GM12878 (cell line): ENCODE results near the gene PCDHB7. TPM values are rescaled to one million over a fixed set of nuclear protein-coding genes. Genes with fewer than 3 reads are reported as not detected.
"Not testable (repeated sequence)": the region's sequence is repeated elsewhere in the genome, so short reads cannot be mapped to it uniquely, and the experiment has no call there.

ENCODE experiments used
- ATAC-seq: fragments of 200-7000 bp; cut with Tn5 transposase; 3 replicates; pipeline ENCODE4 v1.9.1; 2020; ENCODE audit warnings: mild to moderate bottlenecking, moderate library complexity
- BruUV-seq: library from RNA; stranded (reverse); fragments of 400-500 nt; replicated peaks from 2 replicates; lab custom pipeline; 2021; lab: Mats Ljungman, UMichigan
- CTCF ChIA-PET: fragments of 300-600 bp; sonication (Branson Sonifier 250); formaldehyde crosslinking; extraction: SDS; loops from one replicate; lab custom pipeline; 2021; ENCODE audit warnings: inconsistent platforms; lab: Yijun Ruan, JAX
- POLR2A ChIA-PET: fragments of 350-600 bp; formaldehyde crosslinking; extraction: SDS; loops from one replicate; lab custom pipeline; 2021; ENCODE audit warnings: inconsistent platforms; lab: Charles Lee
- RAD21 ChIA-PET: fragments of 300-600 bp; sonication (Branson Sonifier 250); formaldehyde crosslinking; loops from one replicate; lab custom pipeline; 2023; ENCODE audit warnings: antibody characterized with exemption; ENCODE audit not compliant: unreplicated experiment; lab: Charles Lee
- SMC1A ChIA-PET: fragments of 300-600 bp; sonication (Branson Sonifier 250); formaldehyde crosslinking; loops from one replicate; lab custom pipeline; 2023; ENCODE audit not compliant: unreplicated experiment, uncharacterized antibody; lab: Charles Lee
- DNase-seq: peaks from one replicate; pipeline ENCODE4 v3.0.0-alpha.2; 2011; ENCODE audit warnings: low read depth, low spot score
- FAIRE-seq: peaks from 3 replicates; lab custom pipeline; 2011; peaks lifted over from hg19 to GRCh38; lab: Jason Lieb, UNC
- H2AFZ ChIP-seq: 2 replicates; pipeline ENCODE4 v1.6.0; 2011; ENCODE audit warnings: low read depth, low read length, control low read depth; ENCODE audit not compliant: control insufficient read depth
- H3K27ac ChIP-seq: 2 replicates; pipeline ENCODE4 v1.5.1; 2011; ENCODE audit warnings: control low read depth; ENCODE audit not compliant: control insufficient read depth, insufficient read depth
- H3K27me3 ChIP-seq, 2 experiments: replicated peaks in 1 of 2; 2 replicates each; pipeline versions ENCODE4 v1.6.0 to v1.6.1; 2011; ENCODE audit warnings: low read length in 1 of 2; ENCODE audit not compliant: control insufficient read depth in 2 of 2, insufficient read depth in 2 of 2
- H3K36me3 ChIP-seq, 2 experiments: 2 replicates each; pipeline ENCODE4 v1.5.1; 2011; ENCODE audit warnings: low read length in 1 of 2; ENCODE audit not compliant: control insufficient read depth in 2 of 2, insufficient read depth in 2 of 2
- H3K4me1 ChIP-seq: 2 replicates; pipeline ENCODE4 v1.6.1; 2011; ENCODE audit warnings: mild to moderate bottlenecking, low read length, moderate library complexity, mixed read lengths; ENCODE audit not compliant: control insufficient read depth, insufficient read depth
- H3K4me2 ChIP-seq: 2 replicates; pipeline ENCODE4 v1.6.0; 2011; ENCODE audit warnings: control low read depth; ENCODE audit not compliant: control insufficient read depth, insufficient read depth
- H3K4me3 ChIP-seq: fragments of 200-600 bp; sonication (generic); 2 replicates; pipeline ENCODE4 v1.5.1; 2016
- H3K79me2 ChIP-seq: 2 replicates; pipeline ENCODE4 v1.6.0; 2011; ENCODE audit warnings: low read length; ENCODE audit not compliant: control insufficient read depth, insufficient read depth
- H3K9ac ChIP-seq: 2 replicates; pipeline ENCODE4 v1.8.0; 2011; ENCODE audit warnings: low read length, control low read depth, mixed read lengths; ENCODE audit not compliant: control insufficient read depth, insufficient read depth
- H3K9me3 ChIP-seq: replicated peaks from 3 replicates; pipeline ENCODE4 v1.5.1; 2011; ENCODE audit warnings: mild to moderate bottlenecking, low read length; ENCODE audit not compliant: control insufficient read depth, insufficient read depth
- H4K20me1 ChIP-seq: 2 replicates; pipeline ENCODE4 v1.6.0; 2011; ENCODE audit not compliant: control insufficient read depth, insufficient read depth
- WGBS: methylation state at CpG from one replicate; pipeline ENCODE4 v1.1.6; 2016; ENCODE audit warnings: low lambda C conversion rate; ENCODE audit not compliant: insufficient replicate concordance, insufficient coverage; ENCODE audit errors: missing lambda C conversion rate; 5-methylcytosine and 5-hydroxymethylcytosine counted together
- in situ Hi-C: fragments of 300-500 bp; cut with MboI; formaldehyde crosslinking; loops from 9 replicates; pipeline ENCODE4 v1.14.3; 2018; ENCODE audit warnings: mixed read lengths
- intact Hi-C: fragments of 100-400 bp; cut with micrococcal nuclease; formaldehyde crosslinking; loops from one replicate; pipeline ENCODE4 v1.14.2; 2022; ENCODE audit not compliant: unreplicated experiment
- polyA plus RNA-seq, 11 experiments: library from polyadenylated mRNA; depleted of rRNA in 4 of 11; unstranded in 6 of 11; stranded (reverse) in 5 of 11; fragments of >200 nt; fragmentation: Nextera tagmentation in 4 of 11; fragmentation: Illumina TruSeq in 1 of 11; extraction: Ambion mirVana in 4 of 11; extraction: Trizol in 1 of 11; gene quantifications; 1 replicate in 1 of 11; 2 replicates in 10 of 11; pipeline versions ENCODE4 v1.2.1 to v1.2.3, GENCODE V29; 2011 to 2016; ENCODE audit warnings: inconsistent platforms in 2 of 11, missing spikeins in 2 of 11, low read depth in 1 of 11
- total RNA-seq, 4 experiments: library from RNA; depleted of rRNA in 3 of 4; stranded (reverse); fragments of >200 nt in 3 of 4; fragmentation: Illumina TruSeq in 1 of 4; extraction: Trizol in 1 of 4; gene quantifications; 2 replicates each; pipeline versions ENCODE4 v1.2.1 to v1.2.3, GENCODE V29; 2013 to 2021

Gene PCDHB7
- total and polyA plus RNA-seq, 10 of the 15 experiments (the other 5 are each of a cell fraction or from before 2014, with no cell fraction given) = not detected

DNA sequence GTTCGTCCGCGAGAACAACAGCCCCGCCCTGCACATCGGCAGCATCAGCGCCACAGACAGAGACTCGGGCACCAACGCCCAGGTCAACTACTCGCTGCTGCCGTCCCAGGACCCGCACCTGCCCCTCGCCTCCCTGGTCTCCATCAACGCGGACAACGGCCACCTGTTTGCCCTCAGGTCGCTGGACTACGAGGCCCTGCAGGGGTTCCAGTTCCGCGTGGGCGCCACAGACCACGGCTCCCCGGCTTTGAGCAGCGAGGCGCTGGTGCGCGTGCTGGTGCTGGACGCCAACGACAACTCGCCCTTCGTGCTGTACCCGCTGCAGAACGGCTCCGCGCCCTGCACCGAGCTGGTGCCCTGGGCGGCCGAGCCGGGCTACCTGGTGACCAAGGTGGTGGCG is 37.8 kb downstream of the PCDHB7 start:
- H3K4me2 ChIP-seq, H3K27me3 ChIP-seq, H3K4me1 ChIP-seq, H3K79me2 ChIP-seq, BruUV-seq, intact Hi-C loops, FAIRE-seq, RAD21 ChIA-PET, SMC1A ChIA-PET, H3K4me3 ChIP-seq, H3K36me3 ChIP-seq, CTCF ChIA-PET, POLR2A ChIA-PET, H3K27ac ChIP-seq, H2AFZ ChIP-seq, ATAC-seq, DNase-seq, H3K9ac ChIP-seq, H4K20me1 ChIP-seq, H3K9me3 ChIP-seq: not testable (repeated sequence)
- 87% methylated on average over 37 of the region's 39 CpGs for WGBS
- in situ Hi-C loops = loop anchor here (5.0 to 25.0 kb wide), 2 partner anchors 33 to 352 kb away; partner anchors contain the start of gene PCDHB8

- H3K4me1 ChIP-seq, SMC1A ChIA-PET, H2AFZ ChIP-seq, H3K27ac ChIP-seq, RAD21 ChIA-PET, H3K4me2 ChIP-seq, BruUV-seq, ATAC-seq, H3K9ac ChIP-seq, intact Hi-C loops, POLR2A ChIA-PET, H3K79me2 ChIP-seq, H3K9me3 ChIP-seq, H3K4me3 ChIP-seq, CTCF ChIA-PET, FAIRE-seq, DNase-seq, H3K27me3 ChIP-seq, H3K36me3 ChIP-seq, H4K20me1 ChIP-seq: not testable (repeated sequence)
- in situ Hi-C loops = loop anchor here (5.0 to 25.0 kb wide), 2 partner anchors 34 to 351 kb away; partner anchors contain the start of gene PCDHB8
- WGBS = 71% methylated on average over 19 of the region's 27 CpGs
These were observed 38.4 kb downstream of the PCDHB7 start for GRCh38 chr5:141210849-141211248.
